GM18508 (cell line): ENCODE measurements around the gene GINS2.

Experiments used
- ATAC-seq: cut with Tn5 transposase; IDR thresholded peaks from one replicate; pipeline ENCODE4 v1.9.1; 2021; ENCODE audit warnings: moderate number of reproducible peaks; ENCODE audit not compliant: insufficient read depth, unreplicated experiment

The GINS2 gene

DNA sequence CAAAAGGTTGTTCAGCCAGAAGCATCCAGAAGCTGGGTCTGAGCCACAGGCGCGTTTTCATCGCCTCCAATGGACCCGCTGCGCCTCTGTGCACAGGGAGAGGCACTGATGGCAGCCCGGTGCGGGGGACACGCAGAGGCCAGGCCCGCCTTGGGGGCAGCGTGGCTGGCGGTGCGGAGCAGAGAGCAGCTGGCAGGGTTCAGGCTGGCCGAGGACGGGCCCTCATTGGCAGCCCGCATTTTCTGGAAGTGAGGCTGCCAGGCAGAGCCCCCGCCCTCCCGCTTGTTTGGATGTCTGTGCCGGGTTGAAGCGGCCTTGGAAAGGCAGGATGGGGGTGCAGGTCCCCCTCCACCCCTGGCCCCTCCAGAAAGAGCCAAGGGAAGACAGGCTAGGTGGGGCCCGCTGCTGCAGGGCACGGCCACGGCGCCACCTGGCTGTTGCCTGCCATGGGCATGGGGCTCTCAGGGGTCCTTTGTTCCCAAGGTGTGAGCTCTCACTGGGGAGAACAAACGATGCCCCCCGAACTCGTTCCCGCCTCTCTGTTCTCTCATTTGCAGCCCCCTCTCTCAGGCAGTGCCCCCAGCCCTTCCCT, 56.9 kb downstream of the GINS2 start:
- ATAC-seq: no peak

DNA sequence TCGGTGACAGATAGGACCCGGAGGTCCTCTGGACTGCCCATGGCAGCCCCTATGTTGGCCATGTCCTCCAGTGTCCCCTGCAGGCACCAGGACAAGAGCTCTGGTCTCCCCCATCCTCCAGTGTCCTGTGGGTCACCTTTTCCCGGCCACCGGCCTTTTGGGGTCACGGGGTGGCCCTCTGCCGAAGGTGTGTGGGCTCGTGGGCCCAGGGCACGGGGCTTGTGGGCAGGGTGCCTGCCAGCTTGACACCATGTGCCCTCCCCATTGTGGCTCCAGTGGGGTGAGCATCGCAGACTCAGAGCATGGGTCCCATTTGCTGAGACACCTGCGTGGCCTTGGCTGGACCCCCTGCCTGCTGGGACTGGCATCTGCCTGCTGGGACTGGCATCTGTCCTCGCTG, 57.5 kb downstream of the GINS2 start:
- no peak for ATAC-seq

DNA sequence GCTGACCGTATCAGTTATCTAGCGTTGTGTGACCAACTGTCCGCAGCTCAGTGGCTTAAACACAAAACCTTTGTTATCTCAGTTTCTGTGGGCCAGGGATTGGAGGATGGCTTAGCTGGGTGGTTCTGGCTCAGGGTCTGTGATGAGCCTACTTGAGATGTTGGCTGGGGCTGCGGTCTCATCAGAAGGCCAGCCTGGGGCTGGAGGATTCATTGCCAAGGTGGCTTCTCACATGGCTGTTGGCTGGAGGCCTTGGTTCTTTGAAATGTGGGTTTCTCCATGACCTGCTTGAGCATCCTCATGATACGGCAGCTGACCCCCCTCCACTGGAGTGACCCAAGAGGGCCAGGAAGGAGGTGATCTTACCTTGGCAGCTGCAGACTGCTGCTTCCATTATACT, 58.9 kb downstream of the GINS2 start:
- ATAC-seq: no peak

DNA sequence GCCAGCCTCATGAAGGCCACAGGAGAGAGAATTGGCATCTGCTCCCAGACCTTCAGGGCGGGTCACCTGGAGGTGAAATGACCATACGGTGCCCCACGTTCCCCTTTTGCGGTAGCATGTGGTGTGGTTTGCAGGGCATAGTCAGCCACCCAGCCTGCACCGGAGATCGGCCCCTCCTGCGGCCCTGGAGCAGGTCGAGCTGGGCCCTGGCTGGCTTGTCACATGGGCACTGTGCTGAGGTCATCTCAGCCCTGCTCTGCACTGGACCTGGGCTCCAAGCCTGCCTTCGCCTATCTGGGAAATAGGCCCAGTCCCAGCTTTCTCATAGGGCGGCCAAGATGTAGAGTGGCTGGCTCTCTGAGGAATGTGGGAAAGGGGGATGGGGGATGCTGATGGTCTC, 59.4 kb downstream of the GINS2 start:
- ATAC-seq: no peak

DNA sequence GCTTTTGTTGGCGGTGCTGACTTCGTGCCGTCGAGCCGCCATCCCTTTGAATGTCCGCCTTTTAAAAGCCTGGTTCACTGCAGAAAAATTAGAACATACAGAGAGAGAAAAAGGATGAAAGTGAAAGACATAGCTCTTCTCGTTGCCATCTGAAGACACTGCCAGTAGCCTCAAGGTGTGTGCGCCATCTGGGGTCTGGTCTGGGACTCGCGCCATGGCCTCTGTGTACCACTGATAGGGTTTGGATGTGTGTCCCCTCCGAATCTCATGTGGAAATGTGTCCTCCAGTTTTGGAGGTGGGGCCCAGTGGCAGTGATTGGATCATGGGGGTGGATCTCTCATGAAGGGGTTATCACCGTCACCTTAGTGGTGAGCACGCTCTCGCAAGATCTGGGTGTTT, 60.1 kb downstream of the GINS2 start:
- no peak for ATAC-seq

DNA sequence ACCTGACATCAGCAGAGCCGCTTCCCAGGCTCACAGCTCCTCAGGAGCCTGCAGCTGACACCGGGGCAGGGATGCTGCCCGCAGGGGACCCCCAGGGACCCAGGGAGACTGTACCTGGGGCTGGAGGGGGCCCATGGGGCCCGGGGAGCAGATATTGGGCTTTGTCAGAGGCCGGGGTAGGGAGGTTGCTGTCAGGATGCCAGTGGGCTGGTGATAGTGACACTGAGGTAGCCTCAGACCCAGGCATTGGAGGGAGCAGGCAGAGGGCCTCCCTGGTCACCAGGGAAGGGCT, 60.5 kb downstream of the GINS2 start:
- no peak for ATAC-seq

DNA sequence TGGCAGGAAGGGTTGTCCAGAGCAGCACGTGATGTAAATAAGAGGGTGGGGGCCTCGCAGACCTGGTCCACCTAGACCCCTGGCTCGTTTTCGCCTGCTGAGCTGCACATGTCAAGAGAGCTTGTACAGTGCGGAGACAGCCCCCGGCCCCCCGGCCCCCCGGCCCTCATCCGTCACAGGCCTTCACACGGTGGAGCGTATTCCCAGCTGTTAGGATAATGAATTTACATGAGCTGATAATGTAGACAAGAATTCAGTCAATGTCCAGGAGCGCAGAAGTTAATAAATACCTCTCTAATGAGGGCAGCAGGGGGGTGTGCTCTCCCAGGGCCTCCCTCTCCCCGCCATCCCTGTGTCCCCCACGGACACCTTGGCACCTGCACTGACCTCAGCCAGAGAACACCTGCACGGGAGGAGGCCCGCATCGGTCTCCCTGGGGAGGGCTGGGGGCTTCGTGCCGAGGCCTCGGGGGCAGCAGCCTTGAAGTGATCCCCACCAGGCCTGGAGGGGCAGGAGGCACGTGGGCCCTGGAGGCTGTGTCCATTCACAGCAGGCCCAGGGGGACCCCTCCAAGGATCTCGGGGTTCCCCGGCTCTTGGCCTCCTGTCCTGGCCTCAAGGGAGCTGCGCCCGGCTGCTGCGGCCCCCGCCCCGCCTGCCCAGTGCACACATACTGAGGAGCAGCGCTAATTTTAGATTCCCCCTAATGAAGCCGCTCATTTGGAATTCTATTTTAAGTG, 61.1 kb downstream of the GINS2 start:
- ATAC-seq: no peak

DNA sequence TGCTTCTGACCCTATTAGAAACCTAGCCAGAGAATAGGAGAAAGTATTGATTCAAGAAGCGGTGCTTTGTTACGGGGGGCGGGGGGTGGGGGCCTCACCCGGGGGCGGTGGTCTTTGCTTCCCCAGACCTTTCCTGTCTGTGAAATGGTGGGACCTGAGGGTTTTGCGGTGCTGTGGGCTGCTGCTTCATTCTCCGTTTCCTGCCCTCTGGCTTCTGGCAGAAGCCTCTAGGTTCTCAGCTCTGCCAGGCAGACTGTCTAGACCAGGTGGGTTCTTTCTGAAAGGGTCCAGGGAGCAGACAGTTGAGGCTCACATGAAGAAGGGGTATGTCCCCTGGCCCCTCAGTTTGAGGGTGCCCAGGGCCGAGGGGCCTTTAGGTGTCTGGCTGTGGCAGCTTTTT, 61.7 kb downstream of the GINS2 start:
- no peak for ATAC-seq
